ENCODE measurements around the gene ST14.
"Not testable (repeated sequence)": the region's sequence is repeated elsewhere in the genome, so short reads cannot be mapped to it uniquely, and the experiment has no call there.

ST14 gene

DNA sequence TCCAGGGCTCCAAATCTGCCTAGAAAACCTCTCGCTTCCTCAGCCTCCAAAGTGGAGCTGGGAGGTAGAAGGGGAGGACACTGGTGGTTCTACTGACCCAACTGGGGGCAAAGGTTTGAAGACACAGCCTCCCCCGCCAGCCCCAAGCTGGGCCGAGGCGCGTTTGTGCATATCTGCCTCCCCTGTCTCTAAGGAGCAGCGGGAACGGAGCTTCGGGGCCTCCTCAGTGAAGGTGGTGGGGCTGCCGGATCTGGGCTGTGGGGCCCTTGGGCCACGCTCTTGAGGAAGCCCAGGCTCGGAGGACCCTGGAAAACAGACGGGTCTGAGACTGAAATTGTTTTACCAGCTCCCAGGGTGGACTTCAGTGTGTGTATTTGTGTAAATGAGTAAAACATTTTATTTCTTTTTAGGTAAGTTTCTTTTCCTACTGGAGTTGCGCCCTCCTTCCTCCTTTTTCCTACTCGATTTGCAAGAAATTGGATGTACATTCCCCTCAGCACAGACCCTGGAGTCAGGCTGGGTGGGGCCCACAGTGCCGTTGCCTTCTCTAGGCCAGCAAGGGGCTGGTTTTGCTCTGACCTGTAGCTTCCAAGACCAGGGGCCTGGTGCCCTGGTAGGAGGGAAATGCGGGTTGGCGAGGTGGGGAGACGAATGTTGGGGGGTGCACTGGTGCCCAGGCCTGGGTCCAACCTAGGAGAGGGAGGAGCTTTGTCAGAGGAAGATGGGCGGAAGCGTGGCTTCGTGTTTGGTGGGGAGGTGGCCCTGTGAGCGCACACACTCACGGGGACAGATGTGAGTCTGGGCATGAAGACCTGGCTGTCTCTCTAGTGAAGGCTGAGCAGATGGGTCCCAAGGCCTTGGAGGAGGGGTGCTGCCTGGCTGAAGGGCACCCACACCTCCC, 50.6 kb downstream of the ST14 start:
- no peak for DNase-seq

DNA sequence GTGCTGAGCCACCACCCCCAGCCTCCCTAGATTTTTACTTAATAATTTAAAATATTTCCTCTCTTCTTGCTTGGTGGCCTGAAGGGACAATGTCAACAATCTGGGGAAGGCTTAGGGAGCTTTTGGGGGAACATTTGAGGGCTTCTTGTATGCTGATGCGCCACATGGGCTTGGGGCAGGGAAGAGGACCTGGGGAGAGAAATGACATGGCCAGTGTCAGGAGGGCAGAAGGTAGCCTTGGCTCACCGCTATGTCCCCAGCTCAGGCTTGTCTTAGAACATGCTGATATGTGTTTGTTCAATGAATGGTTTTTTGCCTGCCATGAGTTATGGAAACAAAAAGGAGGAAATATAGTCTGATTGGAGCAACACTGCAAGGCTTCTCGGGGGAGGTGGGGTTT, 51.6 kb downstream of the ST14 start:
- DNase-seq: no peak

GRCh38 chr11:130211781-130212401, 52.3 kb downstream of the ST14 start:
- DNase-seq: no peak

GRCh38 chr11:130212431-130212961, 52.9 kb downstream of the ST14 start:
- no peak for DNase-seq

- DNase-seq: peak; percentile 67
Observed at GRCh38 chr11:130213143-130213978, 53.8 kb downstream of the ST14 start.

- no peak for DNase-seq
Observed at GRCh38 chr11:130213979-130214281, 54.3 kb downstream of the ST14 start.

DNA sequence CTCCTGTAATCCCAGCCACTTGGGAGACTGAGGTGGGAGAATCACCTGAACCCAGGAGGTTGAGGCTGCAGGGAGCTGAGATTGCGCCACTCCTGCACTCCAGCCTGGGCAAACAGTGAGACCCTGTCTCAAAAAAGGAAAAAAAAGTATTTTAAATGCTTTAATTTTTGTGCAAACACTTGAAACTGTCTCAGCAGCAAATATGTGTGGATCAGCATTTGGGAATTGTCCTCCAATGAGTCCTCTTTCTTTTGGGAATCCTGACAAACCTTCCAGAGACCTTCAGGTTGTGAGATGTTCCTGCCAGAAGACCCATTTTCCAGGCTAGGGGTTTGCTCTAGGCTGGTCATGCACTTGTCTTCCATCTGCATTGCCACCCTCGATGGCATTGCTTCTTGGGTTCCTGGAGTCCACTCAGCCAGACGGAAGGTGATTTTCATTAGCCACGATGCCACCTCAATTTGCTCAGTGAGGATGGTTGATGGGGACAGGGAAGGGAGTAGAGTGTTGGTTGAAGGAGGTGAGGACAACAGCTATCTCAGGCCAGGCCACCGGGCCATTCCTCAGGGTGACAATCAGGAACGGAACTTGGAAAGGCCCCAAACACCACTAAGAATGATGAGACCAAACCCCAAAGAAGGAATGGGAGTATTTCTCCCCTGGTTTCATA, 55.4 kb downstream of the ST14 start:
- no peak for DNase-seq

- no peak for DNase-seq
Observed at GRCh38 chr11:130215531-130216220, 56.1 kb downstream of the ST14 start.

DNA sequence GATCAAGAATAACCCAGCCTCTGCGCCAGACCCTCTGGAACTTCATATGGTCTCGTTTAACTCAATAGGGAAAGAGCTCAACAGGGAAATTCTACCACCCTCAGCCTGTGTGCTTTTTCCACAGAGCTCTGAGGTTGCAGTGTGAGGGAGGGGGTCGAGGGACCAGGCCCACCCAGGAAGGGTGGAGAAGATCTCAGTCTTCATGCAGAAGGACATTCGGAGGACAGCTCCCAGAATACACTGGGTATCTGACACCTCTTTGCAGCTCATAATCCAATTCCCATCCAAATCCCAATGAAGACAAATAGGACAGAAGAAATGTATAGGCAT, 56.6 kb downstream of the ST14 start:
- no peak for DNase-seq

DNA sequence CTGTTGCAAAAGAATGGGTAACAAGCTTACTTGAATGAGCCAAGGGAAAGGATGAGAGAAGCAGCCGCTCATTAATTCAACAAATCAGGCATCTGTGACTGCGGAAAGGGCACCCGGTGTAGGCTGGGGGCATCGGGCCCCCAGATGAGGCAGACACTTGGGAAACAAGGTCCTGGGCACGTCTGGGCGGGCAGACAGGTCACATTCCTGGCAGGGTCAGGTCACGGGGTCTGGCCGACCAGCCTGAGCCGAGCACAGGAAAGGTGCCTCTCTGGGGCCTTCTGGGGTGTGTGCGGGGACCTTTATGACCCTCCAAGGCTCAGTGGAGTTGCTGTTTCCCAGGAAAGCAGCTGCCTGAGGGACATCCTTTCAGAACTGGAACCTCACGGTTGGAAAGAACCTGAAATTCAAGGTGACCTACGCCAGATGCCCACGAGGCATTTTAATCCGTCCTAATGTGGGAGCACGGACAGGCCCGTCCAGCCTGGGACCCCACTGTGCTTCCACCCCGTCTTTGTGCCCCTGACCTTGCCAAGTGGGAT, 57.1 kb downstream of the ST14 start:
- DNase-seq: no peak

- DNase-seq: no peak
Observed at GRCh38 chr11:130217133-130218031, 57.8 kb downstream of the ST14 start.

- DNase-seq: no peak
Observed at GRCh38 chr11:130218501-130219070, 59.0 kb downstream of the ST14 start.

DNA sequence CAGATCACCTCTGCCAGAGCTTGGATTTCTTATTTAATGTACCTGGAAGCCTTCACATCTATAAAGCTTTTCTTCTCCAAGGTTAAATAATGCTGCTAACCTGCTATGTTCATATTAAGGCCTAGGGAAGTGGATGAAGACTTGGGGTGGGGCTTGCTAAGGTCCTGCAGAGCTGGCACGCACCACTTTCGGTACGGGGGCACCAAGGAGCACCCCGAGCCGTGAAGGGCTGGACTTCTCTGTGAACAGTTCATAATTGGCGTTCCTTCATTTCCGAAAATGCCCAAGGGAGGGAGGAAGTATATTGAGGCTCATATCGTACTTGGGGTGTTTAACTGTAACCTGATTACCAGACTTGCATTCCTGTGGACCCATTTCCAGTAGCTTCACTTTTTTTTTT, 59.6 kb downstream of the ST14 start:
- no peak for DNase-seq

DNA sequence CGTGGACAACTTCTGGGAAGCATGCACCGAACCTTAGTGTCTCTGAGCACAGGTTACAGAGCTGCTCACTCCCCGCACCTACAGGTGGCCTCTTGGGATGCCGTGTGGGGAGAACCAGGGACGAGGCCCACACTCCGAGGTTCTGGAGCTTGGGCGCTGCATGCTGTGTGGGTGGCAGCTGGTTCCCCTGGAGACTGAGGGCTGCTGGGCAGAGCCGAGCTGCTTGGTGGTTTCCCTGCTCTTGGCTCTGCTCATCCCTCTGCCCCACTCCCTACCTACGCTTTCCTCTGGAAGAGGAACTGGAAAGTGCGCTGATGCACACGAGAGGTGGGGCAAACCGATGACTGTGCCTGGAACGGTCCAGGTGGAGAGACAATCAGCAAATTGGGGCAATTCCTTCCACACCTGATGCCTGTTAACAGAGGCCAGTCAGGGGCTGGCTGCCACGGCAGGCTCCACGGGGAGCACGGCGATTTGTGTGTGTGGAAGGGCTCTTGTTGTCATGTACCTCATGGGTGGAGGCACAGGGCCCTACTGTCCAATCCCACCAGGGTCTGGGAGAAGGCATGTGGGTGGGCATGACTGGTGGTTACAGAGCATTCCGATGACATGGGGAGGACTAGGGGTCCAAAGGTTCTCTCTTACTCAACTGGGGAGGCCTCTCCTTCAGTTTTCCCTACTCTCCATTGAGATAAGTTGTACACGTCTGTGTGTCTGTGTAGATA, 60.9 kb downstream of the ST14 start:
- no peak for DNase-seq

GRCh38 chr11:130223291-130223971, 63.8 kb downstream of the ST14 start:
- no peak for DNase-seq

- DNase-seq: no peak
Observed at GRCh38 chr11:130227373-130227772, 67.8 kb downstream of the ST14 start.

DNA sequence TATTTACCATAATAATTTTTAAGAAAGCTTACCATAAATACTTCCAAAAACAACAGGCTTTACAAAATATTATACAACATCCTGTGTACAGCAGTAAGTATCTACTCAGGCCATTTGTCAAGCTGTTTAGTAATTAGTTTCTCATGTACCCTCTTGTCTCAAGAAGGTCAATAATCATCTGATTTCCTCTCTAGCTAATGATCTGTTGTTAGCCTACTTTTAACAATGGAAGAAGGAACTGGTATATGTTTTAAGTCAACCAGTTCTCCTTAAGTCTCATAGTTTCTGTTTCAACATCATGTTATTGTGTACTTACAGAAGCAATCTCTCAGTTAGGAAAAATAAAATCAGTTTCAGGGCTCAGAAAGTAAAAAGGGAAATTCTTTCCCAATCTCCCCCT, 73.9 kb downstream of the ST14 start:
- DNase-seq: not testable (repeated sequence)

DNA sequence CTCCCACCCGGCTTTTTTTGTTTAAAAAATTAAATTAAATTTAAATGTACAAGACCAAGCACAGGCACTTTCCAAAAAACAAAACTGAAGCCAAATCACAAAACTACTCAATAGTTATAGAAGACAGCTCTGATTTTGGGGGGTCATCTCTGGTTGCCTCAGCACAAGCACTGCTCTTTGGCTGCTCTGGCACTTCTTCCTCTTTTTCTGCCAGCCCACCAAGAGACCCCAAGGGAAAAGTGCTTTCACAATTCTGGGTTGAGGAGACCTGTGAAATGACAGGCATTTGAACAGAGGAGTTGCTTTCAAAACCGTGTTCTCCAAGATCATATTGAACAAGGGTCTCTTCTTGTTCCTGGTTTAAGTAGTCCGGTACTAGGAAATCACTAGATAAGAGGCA, 74.3 kb downstream of the ST14 start:
- not testable (repeated sequence) for DNase-seq

DNA sequence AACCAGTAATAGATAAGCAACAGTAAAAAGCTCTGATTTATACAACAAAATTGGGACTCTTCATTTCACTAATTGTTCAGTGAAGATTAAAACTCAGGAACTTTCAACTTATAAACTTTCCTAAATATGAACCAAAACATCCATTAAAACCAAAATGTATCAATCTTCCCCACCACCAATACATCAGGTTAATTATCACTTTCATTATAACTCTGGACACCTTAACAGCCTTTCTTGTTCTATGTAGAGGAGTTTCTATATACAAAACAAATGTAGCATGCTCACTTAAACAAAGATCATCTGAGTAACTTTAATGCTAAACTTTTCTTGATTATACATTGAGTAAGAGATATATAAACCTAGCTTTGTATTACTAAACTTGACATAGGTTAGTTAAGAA, 74.7 kb downstream of the ST14 start:
- no peak for DNase-seq

Data from CD4-positive, alpha-beta T cell treated with Interleukin-12 subunit alpha and Interleukin-12 subunit beta, for 1 hour (primary cell).